Cardiac fibroblast (primary cell): ENCODE measurements around the gene MPPED1.

Experiments used
- DNase-seq, 2 donors: peaks; one replicate each; pipeline versions ENCODE4 v3.0.0 to v3.0.0-alpha.2; 2010; ENCODE audit warnings: low read depth in 2 of 2
- H3K4me3 ChIP-seq, 2 donors: replicated peaks in 1 of 2; 1 replicate in 1 of 2; 2 replicates in 1 of 2; pipeline ENCODE4 v1.5.1; 2011; ENCODE audit warnings: low read depth in 2 of 2, low read length in 2 of 2, mild to moderate bottlenecking in 2 of 2, moderate library complexity in 1 of 2
- CTCF ChIP-seq: IDR thresholded peaks from one replicate; pipeline ENCODE4 v1.5.1; 2011; ENCODE audit warnings: low read depth, mild to moderate bottlenecking, low read length, inconsistent platforms

MPPED1 gene

GRCh38 chr22:43457002-43457401, 45.2 kb downstream of the MPPED1 start:
- no peak for DNase-seq
- H3K4me3 ChIP-seq = no peak overlapping the region
- TF ChIP-seq CTCF = no peak

GRCh38 chr22:43462701-43463100, 50.9 kb downstream of the MPPED1 start:
- no peak for DNase-seq
- TF ChIP-seq CTCF = no peak
- no peak overlapping the region for H3K4me3 ChIP-seq

- DNase-seq = no peak
- no peak overlapping the region for H3K4me3 ChIP-seq
- no peak for TF ChIP-seq CTCF
Measured at GRCh38 chr22:43464809-43465208, 53.0 kb downstream of the MPPED1 start.

GRCh38 chr22:43465291-43466015, 53.6 kb downstream of the MPPED1 start:
- DNase-seq = no peak
- no peak overlapping the region for H3K4me3 ChIP-seq
- no peak for TF ChIP-seq CTCF

- H3K4me3 ChIP-seq = no peak overlapping the region
- no peak for DNase-seq
- no peak for TF ChIP-seq CTCF
Measured at GRCh38 chr22:43466710-43467109, 54.9 kb downstream of the MPPED1 start.

GRCh38 chr22:43467216-43467940, 55.6 kb downstream of the MPPED1 start:
- no peak for DNase-seq
- TF ChIP-seq CTCF = no peak
- no peak overlapping the region for H3K4me3 ChIP-seq
